GM18951 (cell line): ENCODE data around the gene KRT79.

Experiments used
- POLR2A ChIP-seq: IDR thresholded peaks from 4 replicates; pipeline ENCODE4 v1.6.1; 2011; ENCODE audit warnings: mild to moderate bottlenecking; ENCODE audit not compliant: insufficient read length, insufficient read depth; ENCODE audit errors: extremely low read depth
- in situ Hi-C: fragments of 300-500 bp; cut with MboI; formaldehyde crosslinking; loops from one replicate; pipeline ENCODE4 v1.12.0; 2022; ENCODE audit warnings: low sequenced_read_pairs, mixed read lengths, inconsistent platforms; ENCODE audit not compliant: unreplicated experiment

The KRT79 gene

DNA sequence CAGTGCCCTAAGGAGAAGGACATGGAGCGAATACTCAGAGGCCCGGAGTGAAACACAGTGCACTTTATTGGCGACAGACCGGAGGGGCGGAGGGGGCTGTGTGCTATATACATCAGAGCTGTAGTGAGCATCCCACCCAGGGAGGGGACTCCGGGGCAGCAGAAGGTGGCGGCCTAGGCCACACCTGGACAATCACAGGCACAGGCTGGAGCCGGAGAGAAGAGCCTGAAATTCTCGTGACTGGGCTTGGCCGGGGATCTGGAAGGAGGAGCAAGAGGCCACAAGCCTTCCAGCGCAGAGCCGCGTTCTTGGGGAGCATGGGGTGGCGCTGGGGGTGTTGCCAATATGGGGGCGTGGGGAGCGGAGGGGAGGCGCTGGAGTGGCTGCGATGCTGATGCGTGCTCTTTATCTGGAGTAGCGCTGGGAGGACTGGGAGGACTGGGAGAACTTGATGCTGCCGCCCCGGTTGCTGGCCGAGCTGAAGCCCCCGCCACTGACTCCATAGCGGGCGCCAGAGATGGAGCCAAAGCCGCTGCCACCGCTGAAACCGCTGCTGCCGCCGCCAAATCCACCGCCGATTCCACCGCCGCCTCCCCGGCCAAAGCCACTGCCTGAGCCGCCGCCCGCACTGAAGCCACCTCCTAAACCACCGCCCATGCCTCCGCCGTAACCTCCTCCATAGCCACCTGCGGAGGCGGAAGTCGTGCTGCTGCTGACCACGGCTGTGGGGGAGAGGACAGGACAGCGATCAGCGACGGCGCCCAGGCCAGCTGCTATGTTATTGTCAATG is 44.3 kb downstream of the KRT79 start:
- in situ Hi-C loops = no loop called here
- TF ChIP-seq POLR2A = no peak

DNA sequence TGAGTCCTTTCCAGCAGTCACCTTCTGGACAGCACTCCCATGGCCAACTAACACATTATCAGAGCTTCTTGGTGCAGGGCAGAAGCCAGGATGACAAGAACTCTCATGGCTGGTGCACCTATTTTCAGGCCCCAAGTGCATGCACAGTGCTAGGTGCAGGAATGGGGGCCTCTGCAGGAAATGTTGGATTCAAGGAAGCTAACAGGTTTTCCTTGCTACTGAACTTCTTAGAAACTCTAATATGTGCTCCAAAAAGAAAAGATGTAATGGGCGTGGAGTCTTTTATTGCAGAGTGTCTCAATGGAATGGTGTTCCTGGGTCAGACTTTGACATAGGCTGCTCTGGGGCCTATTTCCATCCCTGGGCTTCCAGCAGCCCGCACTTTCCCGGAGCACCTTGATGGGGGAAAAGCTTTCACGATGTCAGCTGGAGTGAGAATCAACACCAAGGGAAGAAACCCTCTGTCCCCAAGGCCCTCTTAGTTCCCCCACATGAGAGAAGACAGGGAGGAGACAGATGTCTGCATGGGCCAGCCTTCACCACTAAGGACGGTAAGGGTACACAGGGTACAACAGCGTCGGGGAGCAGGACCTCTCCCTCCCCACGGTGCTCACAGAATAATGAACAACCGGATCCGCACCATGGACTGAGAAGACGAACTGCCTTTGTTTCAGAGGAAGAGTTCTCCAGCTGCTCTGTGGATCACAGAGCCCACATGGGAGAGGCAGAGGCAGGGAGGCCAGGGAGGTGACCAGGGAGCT is 45.1 kb downstream of the KRT79 start:
- no peak for TF ChIP-seq POLR2A
- in situ Hi-C loops = no loop called here

DNA sequence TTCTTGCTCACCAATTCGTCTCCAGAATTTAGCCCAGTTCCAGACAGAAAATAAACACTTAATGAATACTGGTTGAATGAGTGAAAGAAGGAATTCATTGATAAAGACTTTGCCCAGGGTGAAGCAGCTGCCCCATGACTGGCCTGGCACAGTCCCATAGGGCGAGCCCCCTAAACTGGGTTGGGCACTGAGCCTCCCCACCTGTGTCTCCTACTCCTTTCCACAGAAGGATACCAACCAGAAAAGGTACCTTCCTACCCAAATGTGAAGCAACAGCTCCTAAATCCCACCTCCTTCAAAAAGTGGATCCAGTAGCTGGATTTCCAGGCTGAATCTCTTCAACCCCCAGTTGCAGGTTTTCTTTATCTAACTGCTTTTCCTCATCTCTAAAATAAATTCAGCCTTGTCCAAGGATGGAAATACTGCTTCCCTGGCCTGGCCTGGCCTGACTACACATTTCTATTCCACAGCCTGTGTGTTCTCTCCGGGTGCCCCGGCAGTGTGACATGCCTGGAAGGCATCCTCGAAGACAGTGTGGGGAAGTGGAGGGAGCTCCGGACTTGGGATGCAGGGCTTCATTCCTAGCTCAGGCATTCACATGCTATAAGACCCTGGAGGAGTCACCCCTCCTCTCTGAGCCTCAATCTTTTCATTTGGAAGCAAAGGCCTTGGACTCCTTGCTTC is 45.8 kb downstream of the KRT79 start:
- TF ChIP-seq POLR2A = no peak
- in situ Hi-C loops = no loop called here

DNA sequence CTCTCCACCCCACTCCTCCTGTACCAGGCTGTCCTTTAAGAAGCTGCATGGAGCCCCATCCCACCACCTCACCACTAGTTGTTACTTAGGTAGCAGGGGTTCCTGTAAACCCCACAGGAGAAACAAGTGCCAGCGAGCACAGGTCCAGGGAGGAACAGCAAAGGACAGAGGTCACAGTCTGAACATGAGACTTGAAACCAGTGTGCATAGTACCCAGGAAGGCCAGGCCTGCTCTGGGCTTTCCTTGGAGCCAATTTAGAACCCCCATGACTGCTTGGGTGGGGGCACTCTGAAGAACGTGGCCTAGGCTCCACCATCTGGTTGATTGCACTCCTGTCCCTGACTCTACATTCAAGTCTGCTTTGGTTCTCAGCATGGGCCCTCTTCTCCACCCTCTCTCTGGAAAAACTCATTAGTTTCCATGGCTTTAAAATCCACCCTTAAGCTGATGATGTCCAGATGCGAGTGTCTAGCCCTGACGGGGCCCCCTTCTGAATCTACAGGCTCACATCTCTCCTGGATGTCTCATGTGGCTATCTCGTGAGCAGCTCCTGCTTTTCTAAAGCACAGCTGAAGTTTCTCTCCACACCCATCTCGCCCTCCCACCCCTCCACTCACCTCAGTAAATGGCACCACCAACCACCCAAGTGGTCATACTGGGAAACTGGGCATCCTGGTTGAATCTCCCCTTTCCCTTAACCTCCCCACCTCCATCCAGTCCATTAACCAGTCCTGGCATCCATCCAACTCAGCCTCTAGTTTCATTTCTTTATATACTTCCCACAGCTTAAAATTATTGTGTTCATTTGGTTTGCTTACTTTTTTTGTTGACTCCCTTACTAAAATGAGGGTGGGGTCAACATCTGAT is 46.6 kb downstream of the KRT79 start:
- in situ Hi-C loops = no loop called here
- TF ChIP-seq POLR2A = no peak

DNA sequence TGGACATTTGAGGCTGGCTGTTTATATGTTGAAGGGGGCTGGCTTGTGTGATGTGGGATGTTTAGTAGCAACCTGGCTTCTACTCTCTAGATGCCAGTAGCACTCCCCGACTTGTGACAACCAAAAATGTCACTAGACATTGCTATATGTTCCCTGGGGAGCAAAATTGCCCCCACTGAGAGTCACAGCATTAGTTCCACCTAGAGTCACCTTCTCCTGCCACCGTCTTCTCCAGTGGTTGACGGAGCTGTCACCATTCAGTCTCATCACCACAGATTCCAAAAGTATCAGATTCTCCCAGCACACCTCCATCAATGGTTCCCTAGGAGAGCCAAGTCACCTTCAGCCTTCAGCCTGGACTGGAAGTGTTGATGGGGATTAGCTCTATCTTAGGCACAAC is 49.2 kb downstream of the KRT79 start:
- in situ Hi-C loops = no loop called here
- no peak for TF ChIP-seq POLR2A

DNA sequence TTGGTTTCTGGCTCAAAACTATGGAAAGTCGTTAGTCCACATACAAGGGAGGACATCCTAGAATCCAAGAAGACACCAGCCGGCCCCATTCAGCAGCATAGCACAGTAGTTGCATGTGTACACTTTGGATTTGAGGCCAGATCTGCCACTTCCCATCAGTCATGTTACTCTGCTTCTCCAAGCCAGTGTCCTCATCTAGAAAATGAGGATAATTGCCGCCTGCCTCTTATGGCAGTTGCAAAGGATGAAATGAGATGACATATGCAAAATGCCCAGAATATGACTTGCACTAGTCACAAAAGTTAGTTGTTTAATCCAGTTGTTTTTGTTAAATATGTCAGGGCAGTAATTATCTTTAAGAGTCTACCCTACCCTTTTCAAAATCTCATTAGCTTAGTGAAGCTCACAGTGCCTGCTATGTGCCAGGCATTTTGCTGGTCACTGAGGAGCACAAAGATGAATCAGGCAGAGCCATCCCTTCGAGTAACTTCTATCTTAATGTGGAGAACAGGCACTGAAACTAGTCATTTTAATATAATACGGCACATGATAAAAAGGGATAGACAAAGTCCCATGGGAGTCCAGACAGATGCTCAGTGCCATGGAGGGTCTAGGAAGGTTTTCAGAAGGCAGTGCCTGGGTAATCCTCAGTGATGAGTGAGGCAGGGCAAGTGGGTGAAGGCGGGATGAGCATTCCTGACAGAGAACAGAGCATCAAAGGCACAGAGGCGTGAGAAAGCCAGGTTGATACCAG is 50.4 kb downstream of the KRT79 start:
- no peak for TF ChIP-seq POLR2A
- in situ Hi-C loops = no loop called here

DNA sequence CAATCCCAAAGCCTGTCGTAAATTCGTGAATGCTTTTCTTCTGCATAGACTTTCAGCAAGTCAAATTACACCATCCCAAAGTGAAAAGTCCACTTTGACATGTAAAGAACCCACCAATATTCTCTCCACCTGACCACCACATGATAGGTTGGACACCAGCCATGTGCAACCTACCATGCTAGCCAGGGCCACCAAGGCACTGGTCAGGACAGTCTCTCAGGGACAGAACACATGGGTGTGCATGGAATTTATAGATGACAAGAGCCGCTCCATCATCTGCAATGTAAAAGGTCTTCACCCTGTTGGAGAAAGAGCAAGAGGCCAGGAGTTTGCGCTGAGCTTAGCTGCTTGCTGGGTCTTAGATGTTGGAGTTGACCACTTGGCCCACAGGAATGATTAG is 51.6 kb downstream of the KRT79 start:
- in situ Hi-C loops = no loop called here
- no peak for TF ChIP-seq POLR2A

DNA sequence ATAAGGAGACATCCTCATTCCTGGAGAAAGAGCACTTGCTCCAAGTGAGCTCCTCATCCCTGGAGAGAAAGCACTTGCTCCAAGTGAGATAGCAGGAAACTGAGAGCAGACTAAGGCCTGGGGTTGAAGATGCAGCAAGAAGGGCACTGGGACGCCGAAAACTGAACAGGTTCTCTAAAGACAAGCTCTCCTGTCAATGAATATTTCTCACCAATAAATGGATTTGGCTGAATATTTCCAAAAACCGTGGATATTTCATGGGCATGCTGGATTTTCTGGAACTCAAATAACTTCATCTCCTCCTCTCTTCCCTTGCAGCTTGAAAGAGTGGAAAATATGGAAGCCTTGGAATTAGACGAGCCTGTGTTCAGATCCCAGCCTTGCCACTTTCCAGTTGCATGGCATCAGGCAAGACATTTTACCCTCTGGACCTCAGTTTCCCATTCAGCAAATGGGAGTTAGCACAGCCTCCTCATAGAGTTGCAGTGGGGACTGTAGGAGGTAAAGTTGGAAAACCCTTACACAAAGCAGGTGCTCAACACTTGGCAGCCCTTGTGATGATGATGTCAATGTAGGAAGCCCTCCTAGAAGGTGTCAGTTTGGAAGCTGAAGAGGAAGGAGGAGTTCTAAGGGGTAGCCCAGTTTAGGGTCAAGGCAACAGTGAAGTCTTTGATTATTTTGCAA is 52.6 kb downstream of the KRT79 start:
- in situ Hi-C loops = no loop called here
- TF ChIP-seq POLR2A = no peak

DNA sequence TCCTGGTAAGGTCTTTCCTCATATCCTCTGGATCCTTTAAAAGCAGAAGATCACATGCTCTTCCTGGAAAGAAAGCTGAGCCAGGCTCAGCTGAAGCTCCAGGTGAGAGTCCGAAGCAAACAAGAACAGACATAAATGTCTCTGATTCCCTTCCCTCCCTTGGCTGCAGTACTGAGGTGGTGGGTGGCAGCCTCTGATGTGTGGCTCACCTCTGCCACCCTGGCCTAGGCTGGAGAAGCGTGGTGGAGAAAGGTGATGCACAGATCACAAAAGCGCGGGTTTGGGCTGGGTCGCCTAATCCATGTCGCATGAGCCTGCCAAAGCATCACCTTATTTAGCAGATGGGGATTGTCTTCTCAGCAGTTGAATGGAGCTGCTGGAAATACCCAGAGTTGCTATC is 54.2 kb downstream of the KRT79 start:
- in situ Hi-C loops = no loop called here
- TF ChIP-seq POLR2A = no peak

DNA sequence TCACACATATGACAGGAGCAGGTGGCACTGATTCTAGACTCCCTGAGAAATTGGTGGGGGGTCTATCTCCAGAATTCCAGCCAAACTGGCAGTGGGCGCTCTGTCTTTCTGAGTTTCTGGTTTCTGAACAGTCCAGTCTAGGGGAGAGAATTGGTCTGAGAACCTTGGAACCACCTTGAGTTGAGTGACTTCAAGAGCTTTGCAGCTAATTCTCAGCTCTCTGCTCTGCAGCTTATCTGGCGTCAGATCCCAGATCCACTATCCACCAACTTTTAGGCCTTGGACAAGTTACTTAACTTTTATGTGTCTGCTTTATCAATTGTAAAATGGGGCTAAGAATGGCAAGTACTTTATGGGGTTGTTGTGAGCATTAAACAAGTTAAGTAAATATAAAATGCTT is 55.3 kb downstream of the KRT79 start:
- TF ChIP-seq POLR2A = no peak
- in situ Hi-C loops = no loop called here

DNA sequence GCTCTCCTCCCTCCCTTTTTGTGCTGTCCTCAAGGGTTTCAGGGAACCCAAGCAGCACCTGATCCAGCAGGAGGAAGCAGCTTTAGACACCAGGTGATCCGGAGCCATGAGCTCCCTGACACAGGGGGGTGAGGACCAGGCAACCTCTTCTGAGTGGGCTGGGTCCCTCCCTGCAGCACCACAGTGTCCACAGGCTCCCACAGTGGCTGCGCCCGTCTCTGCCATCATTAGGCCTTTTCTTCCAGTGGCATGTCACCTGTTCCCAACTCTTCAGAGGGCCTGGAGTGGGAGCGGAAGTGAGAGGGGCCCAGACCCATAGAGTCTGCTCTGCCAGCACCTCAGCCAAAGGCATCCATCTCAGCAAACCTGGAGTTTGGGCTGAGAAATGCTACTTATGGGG is 56.5 kb downstream of the KRT79 start:
- in situ Hi-C loops = no loop called here

DNA sequence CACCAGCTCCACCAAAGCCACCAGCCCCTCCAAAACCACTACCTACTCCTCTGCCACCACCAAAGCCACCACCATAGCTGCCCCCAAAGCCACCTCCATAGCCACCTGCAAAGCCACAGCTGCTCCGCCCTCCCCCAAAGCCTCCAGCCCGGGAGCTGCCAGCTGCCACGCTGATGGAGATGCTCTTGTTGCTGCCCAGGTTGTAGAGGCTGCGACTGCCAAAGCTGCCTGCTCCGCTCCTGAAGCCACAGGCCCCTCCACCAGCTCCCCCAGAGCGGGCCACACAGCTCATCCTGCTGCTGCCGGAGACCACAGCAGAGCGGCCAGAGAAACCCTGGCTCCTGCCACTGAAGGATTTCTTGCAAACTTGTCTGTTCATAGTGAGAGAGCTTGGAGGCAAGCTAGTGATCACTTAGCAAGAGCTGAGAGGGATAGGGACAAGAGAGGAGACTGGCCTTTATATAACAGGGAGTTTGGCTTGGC is 57.2 kb downstream of the KRT79 start, which contains the start of gene KRT76:
KRT76 (minus strand) TSS at position 433 of the 483 bp plus-strand sequence; CDS start at position 379, 54 bp downstream.
- in situ Hi-C loops = no loop called here
- no peak for TF ChIP-seq POLR2A

More for the DNA sequence above, 56.5 kb downstream of the KRT79 start:
- TF ChIP-seq POLR2A = no peak

DNA sequence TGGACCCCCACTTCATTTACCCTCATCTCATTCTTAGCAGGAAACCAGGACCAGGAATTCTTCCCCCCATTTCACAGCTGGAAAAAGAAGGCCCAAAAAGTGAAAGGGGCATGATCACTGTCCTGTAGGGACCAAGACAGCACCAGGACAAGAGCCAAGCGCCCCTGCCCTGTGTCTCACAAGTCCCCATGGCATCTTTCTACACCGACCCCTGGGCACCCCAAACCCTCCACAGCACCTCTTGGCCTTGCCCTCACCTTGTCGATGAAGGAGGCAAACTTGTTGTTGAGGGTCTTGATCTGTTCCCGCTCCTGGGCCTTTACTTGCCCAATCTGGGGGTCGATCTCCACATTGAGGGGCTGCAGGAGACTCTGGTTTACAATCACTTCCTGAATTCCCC is 57.7 kb downstream of the KRT79 start:
- TF ChIP-seq POLR2A = no peak
- in situ Hi-C loops = no loop called here
